Thoracic aorta (tissue), 2 donors: ENCODE results near the gene RPTN. TPM values are rescaled to one million over a fixed set of nuclear protein-coding genes. Genes with fewer than 3 reads are reported as not detected.

ENCODE experiments used
- ATAC-seq: fragments of 150-250 bp; one replicate; pipeline ENCODE4 v1.8.0; 2017; ENCODE audit warnings: low read depth; ENCODE audit not compliant: insufficient number of reproducible peaks, low FRiP score
- DNase-seq: peaks from one replicate; pipeline ENCODE4 v3.0.0-alpha.2; 2020; ENCODE audit warnings: low spot score
- H3K27ac ChIP-seq, 2 donors: fragments of 200-600 bp; sonication (generic); 1 replicate in 1 of 2; 2 replicates in 1 of 2; pipeline ENCODE4 v1.5.1; 2016; ENCODE audit warnings: mild to moderate bottlenecking in 2 of 2, moderate library complexity in 2 of 2
- H3K27me3 ChIP-seq: fragments of 200-600 bp; sonication (generic); replicated peaks from 2 replicates; pipeline ENCODE4 v1.6.0; 2016; ENCODE audit warnings: mild to moderate bottlenecking; ENCODE audit not compliant: insufficient read depth
- H3K36me3 ChIP-seq: fragments of 200-600 bp; sonication (generic); one replicate; pipeline ENCODE4 v1.5.1; 2016
- H3K4me1 ChIP-seq, 2 donors: fragments of 200-600 bp; sonication (generic); 1 replicate in 1 of 2; 2 replicates in 1 of 2; pipeline versions ENCODE4 v1.5.1 to v1.6.0; 2016; ENCODE audit warnings: low read depth in 2 of 2, mild to moderate bottlenecking in 1 of 2; ENCODE audit not compliant: control insufficient read depth in 1 of 2
- H3K4me3 ChIP-seq: fragments of 200-600 bp; sonication (generic); 2 replicates; pipeline ENCODE4 v1.5.1; 2016; ENCODE audit warnings: mild to moderate bottlenecking
- H3K9me3 ChIP-seq: fragments of 200-600 bp; sonication (generic); 2 replicates; pipeline ENCODE4 v1.5.1; 2016
- CTCF ChIP-seq: fragments of 200-600 bp; sonication (generic); IDR thresholded peaks from one replicate; pipeline ENCODE4 v1.5.1; 2019; ENCODE audit warnings: antibody characterized with exemption
- total RNA-seq, 2 donors: library from RNA; depleted of rRNA; stranded (reverse); fragments of >200 nt; gene quantifications; one replicate each; pipeline versions ENCODE4 v1.1.0 to v1.2.3, GENCODE V29; 2016

RPTN gene
- total RNA-seq, 2 donors from 2014 or later, result not detected

- H3K27ac ChIP-seq, result no peak overlapping the region
- DNase-seq (no peak), ATAC-seq (no peak)
- H3K4me1 ChIP-seq, result peaks cover 29 to 38% of the 10 kb centered on the region in 2 donors
- no peak for TF ChIP-seq CTCF
- peak overlapping the region; percentile 77 for H3K4me3 ChIP-seq
- peaks cover 4% of the 10 kb centered on the region for H3K27me3 ChIP-seq
- no peaks in the 10 kb centered on the region for H3K9me3 ChIP-seq
- H3K36me3 ChIP-seq, result no peaks in the 10 kb centered on the region
Measured at GRCh38 chr1:152108882-152109222, 50.2 kb downstream of the RPTN start.

GRCh38 chr1:152107984-152108881 is 50.8 kb downstream of the RPTN start:
- peaks cover 29 to 38% of the 10 kb centered on the region in 2 donors for H3K4me1 ChIP-seq
- H3K27ac ChIP-seq, result no peak overlapping the region
- ATAC-seq, result no peak
- H3K36me3 ChIP-seq, result no peaks in the 10 kb centered on the region
- TF ChIP-seq CTCF, result no peak
- peak overlapping the region; percentile 77 for H3K4me3 ChIP-seq
- peaks cover 4% of the 10 kb centered on the region for H3K27me3 ChIP-seq
- H3K9me3 ChIP-seq, result no peaks in the 10 kb centered on the region
- DNase-seq, result no peak

DNA sequence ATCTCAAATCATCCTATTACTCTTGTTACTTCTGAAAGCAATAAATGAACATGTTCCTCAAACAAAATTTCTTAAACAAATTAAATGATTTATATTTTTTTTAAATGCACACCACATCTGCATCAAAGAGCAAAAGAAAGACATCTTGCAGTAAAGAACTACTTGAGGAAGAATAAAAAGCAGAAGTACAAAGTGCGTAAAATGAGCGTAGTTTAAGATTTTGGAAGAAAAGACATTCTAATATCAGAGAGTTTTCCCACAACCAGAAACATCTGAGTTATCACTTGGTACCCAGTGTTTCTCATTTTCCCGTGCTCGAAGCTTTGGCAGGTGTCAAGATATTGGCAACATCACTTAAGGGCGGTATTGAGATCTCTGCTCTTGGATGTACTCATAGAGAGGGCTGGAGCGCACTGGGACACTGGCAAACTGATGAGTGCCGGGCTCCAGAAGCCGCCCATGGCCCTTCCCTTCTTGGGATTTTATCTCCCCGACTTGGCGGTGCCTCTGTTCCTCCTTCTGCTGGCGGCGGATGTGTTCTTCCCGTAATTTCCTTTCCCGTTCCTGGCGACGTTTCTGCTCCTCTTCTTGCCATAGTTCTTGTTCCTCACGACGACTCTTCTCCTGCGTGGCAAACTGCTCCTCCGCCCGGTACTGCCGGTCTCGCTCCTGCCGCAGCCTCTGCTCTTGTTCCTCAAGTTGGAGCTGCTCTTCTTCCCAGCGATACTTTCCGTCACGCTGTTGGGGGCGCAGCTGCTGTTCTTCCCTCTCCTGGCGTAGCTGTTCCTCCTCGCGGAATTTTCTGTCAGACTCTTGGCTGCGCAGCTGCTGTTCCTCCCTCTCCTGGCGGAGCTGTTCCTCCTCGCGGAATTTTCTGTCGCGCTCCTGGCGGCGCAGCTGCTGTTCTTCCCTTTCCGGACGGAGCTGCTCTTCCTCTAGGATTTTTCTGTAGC is 51.7 kb downstream of the RPTN start:
- no peak for DNase-seq
- Histone ChIP-seq H3K27ac (no peak overlapping the region), H3K4me3 (peak overlapping the region; percentile 77), H3K9me3 (no peaks in the 10 kb centered on the region), H3K27me3 (peaks cover 4% of the 10 kb centered on the region), H3K36me3 (no peaks in the 10 kb centered on the region), H3K4me1 (peaks cover 24 to 33% of the 10 kb centered on the region in 2 donors)
- no peak for TF ChIP-seq CTCF
- ATAC-seq, result no peak

DNA sequence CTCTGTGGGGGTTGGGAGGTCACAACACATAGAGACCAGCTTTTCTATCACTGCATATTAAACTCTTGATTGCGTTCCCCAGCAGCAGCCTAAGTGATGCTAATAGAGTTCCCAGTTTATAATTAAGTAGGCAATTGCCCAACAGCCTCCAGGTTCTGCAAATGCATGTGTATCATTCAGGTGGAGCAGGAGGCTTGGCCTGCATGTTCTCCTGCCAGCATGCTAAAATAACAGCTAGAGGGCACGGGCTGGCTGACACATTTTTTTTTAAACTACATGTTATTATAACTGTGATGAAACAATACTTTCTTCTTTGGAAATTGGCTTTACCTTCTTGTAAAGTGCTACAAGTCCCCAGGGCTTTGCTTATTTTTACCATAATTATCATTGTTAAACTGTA is 54.2 kb downstream of the RPTN start:
- Histone ChIP-seq H3K4me1 (peaks cover 4 to 8% of the 10 kb centered on the region in 2 donors), H3K36me3 (no peaks in the 10 kb centered on the region), H3K9me3 (no peaks in the 10 kb centered on the region), H3K4me3 (no peak overlapping the region), H3K27me3 (peaks cover 4% of the 10 kb centered on the region), H3K27ac (no peak overlapping the region)
- ATAC-seq (no peak), DNase-seq (no peak)
- no peak for TF ChIP-seq CTCF

Other genes starting within 250 kb of the RPTN start
- gene THEM4, start 249.7 kb downstream of the RPTN start, total RNA-seq, result 10 to 100 TPM in 1 of 2 donors, 1 to 10 TPM in 1; 7.7 to 23.3 TPM
- 100 to 1,000 TPM in 1 of 2 donors, 10 to 100 TPM in 1; 47.0 to 107 TPM for gene S100A10, start 165.4 kb downstream of the RPTN start, total RNA-seq
- 100 to 1,000 TPM; 196 to 210 TPM for gene S100A11, start 122.2 kb downstream of the RPTN start, total RNA-seq
- gene TCHHL1, start 70.2 kb downstream of the RPTN start, total RNA-seq, result not detected
- under 1 TPM; 0.41 to 0.49 TPM for gene TCHH, start 43.8 kb downstream of the RPTN start, total RNA-seq
- not detected for gene HRNR, start 65.0 kb upstream of the RPTN start, total RNA-seq
- 1 to 10 TPM in 1 of 2 donors, not detected in 1; 3.5 TPM for gene FLG, start 166.0 kb upstream of the RPTN start, total RNA-seq
- gene FLG2, start 200.8 kb upstream of the RPTN start, total RNA-seq, result 1 to 10 TPM in 1 of 2 donors, not detected in 1; 2.6 TPM